Measurements from ENCODE around the gene TESK2. TPM values are rescaled to one million over a fixed set of nuclear protein-coding genes. Genes with fewer than 3 reads are reported as not detected.
A peak's percentile ranks its signal among the peaks of the same experiment; 100 is the strongest.
"Not testable (repeated sequence)": the region's sequence is repeated elsewhere in the genome, so short reads cannot be mapped to it uniquely, and the experiment has no call there.

The TESK2 gene
- total RNA-seq, 1 experiment from 2014 or later: 5.0 TPM

DNA sequence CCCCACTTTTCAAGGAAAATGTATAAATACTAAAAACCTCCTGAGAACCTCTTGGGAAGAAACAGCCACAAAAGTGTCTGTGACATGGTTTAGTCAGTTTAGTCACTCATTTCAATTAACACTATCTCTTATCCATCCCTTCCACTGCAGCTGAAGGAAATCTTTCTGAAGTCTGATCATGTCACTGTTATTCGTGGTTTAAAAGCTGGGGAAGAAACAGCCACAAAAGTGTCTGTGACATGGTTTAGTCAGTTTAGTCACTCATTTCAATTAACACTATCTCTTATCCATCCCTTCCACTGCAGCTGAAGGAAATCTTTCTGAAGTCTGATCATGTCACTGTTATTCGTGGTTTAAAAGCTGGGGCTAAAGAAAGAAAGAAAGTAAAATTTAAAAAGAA lies 32.6 kb upstream of the TESK2 start:
- RAD21 ChIA-PET (ENCODE audit: low non-redundant PET in 1 of 2, low total read pairs in 2 of 2, uncharacterized antibody in 2 of 2, unreplicated experiment in 2 of 2): interaction anchor here in 1 of 2 experiments (1.3 kb wide), 1 partner anchor 46 kb away, joined by 4 read pairs; no protein-coding TSS in a partner anchor
- DNase-seq (ENCODE audit: low read depth, low spot score); H3K9me3 ChIP-seq (ENCODE audit: control insufficient read depth in 1 of 2, insufficient read depth in 1 of 2, low read depth in 1 of 2, low read length in 2 of 2); H3K4me3 ChIP-seq (replicated peaks in 1 of 2; ENCODE audit: low read depth in 1 of 2, low read length in 2 of 2); H3K27me3 ChIP-seq (ENCODE audit: insufficient read depth, low read length); BruUV-seq (replicated peaks); ATAC-seq; H3K9me2 ChIP-seq (ENCODE audit: insufficient read depth): not testable (repeated sequence)
- Histone ChIP-seq H3K79me2 (ENCODE audit: insufficient read depth, low read length) (peaks cover 32% of the 10 kb centered on the region), H3K36me3 (ENCODE audit: control insufficient read depth in 1 of 2, insufficient read depth in 2 of 2, low read length in 2 of 2) (peaks cover 4 to 14% of the 10 kb centered on the region in 2 experiments; a peak in 2 of 4 replicates), H3K4me2 (ENCODE audit: low read length) (peak overlapping the region; percentile 90), H3K27ac (ENCODE audit: low read depth, low read length) (peak overlapping the region; percentile 89), H3K4me1 (ENCODE audit: control insufficient read depth in 1 of 2, insufficient read depth in 2 of 2, low read length in 2 of 2) (peaks cover 13 to 40% of the 10 kb centered on the region in 2 experiments; a peak in 3 of 4 replicates), H4K20me1 (ENCODE audit: insufficient read depth) (peaks cover 14% of the 10 kb centered on the region; the same call in 1 of the 2 replicates), H3K9ac (ENCODE audit: low read length) (peak overlapping the region; percentile 99), H2AFZ (ENCODE audit: low read depth, low read length, poor library complexity, severe bottlenecking) (peak overlapping the region; percentile 98)
- intact Hi-C loops (cut with micrococcal nuclease): loop anchor here (2.0 to 10.0 kb wide), 3 partner anchors 27 to 161 kb away; partner anchors contain the start of genes AKR1A1, GPBP1L1 and TMEM69
- POLR2A ChIA-PET: interaction anchor here (1.3 to 3.7 kb wide), 6 partner anchors 10 to 802 kb away, joined by 3 to 61 read pairs (median 8); partner anchors contain the start of genes AKR1A1, CCDC163 and MMACHC
- CTCF ChIA-PET: interaction anchor here (1.4 kb wide), 1 partner anchor 12 kb away, joined by 4 read pairs; no protein-coding TSS in a partner anchor

DNA sequence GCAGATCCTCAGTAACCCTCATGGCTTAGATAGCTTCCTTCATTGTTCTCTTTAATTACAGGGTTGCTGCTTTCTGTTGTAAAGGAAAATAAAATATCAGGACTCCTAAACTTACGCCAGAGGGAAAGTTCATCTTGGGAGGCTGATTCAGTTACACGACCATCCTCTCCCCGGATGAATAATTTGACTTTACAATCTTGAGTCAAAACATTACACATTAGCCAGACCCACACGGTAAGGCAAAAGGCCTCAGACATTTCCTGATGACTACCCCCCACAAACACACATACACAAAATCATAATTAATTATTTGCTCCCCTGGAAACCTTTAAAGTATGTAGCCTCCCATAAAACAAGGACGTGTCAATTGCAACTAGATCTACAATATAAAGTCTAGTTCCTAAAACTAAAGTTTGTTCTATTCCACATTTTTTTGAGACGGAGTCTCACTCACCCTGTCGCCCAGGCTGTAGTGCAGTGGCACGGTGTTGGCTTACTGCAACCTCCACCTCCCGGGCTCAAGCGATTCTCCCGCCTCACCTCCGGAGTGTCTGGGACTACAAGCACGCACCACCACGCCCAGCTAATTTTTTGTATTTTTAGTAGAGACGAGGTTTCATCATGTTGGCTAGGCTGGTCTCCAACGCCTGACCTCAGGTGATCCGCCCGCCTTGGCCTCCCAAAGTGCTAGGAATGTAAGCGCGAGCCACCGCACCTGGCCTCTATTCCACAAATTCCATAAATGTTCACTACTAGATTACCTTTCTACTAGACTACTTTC lies 31.6 kb upstream of the TESK2 start:
- Histone ChIP-seq H3K4me3 (replicated peaks in 1 of 2; ENCODE audit: low read depth in 1 of 2, low read length in 2 of 2) (peak overlapping the region; percentile 96 to 100), H2AFZ (ENCODE audit: low read depth, low read length, poor library complexity, severe bottlenecking) (peak overlapping the region; percentile 98), H3K79me2 (ENCODE audit: insufficient read depth, low read length) (peaks cover 41% of the 10 kb centered on the region), H3K9ac (ENCODE audit: low read length) (peak overlapping the region; percentile 99), H3K4me2 (ENCODE audit: low read length) (peak overlapping the region; percentile 90), H3K27me3 (ENCODE audit: insufficient read depth, low read length) (no peaks in the 10 kb centered on the region), H3K27ac (ENCODE audit: low read depth, low read length) (peak overlapping the region; percentile 89), H4K20me1 (ENCODE audit: insufficient read depth) (peaks cover 14% of the 10 kb centered on the region; the same call in 1 of the 2 replicates), H3K9me3 (ENCODE audit: control insufficient read depth in 1 of 2, insufficient read depth in 1 of 2, low read depth in 1 of 2, low read length in 2 of 2) (no peaks in the 10 kb centered on the region), H3K9me2 (ENCODE audit: insufficient read depth) (no peaks in the 10 kb centered on the region), H3K36me3 (ENCODE audit: control insufficient read depth in 1 of 2, insufficient read depth in 2 of 2, low read length in 2 of 2) (peaks cover 8 to 20% of the 10 kb centered on the region in 2 experiments; a peak in 2 of 4 replicates), H3K4me1 (ENCODE audit: control insufficient read depth in 1 of 2, insufficient read depth in 2 of 2, low read length in 2 of 2) (peaks cover 13 to 40% of the 10 kb centered on the region in 2 experiments; a peak in 3 of 4 replicates)
- ChIA-PET POLR2A (interaction anchor here (0.6 to 3.7 kb wide), 38 partner anchors 7 to 801 kb away, joined by 3 to 61 read pairs (median 4); partner anchors contain the start of genes AKR1A1, CCDC163, DYNLT4 and EIF2B3), CTCF (interaction anchor here (0.6 to 1.0 kb wide), 3 partner anchors 10 to 46 kb away, joined by 3 read pairs; partner anchors contain the start of gene AKR1A1), RAD21 (ENCODE audit: low non-redundant PET in 1 of 2, low total read pairs in 2 of 2, uncharacterized antibody in 2 of 2, unreplicated experiment in 2 of 2) (interaction anchor here in 1 of 2 experiments (1.1 to 1.3 kb wide), 2 partner anchors 21 to 47 kb away, joined by 3 to 4 read pairs; no protein-coding TSS in a partner anchor)
- DNase-seq (ENCODE audit: low read depth, low spot score): peak; percentile 44
- ATAC-seq: peak; percentile 63
- TF ChIP-seq JUND (IDR thresholded peaks at IDR 0.05) (0 out of 2 replicates have a peak, but pooled peaks have one; percentile 15), POLR2AphosphoS5 (IDR thresholded peaks at IDR 0.05; ENCODE audit: low read depth, low read length) (peak; percentile 67)
- TF ChIP-seq, protein P1, sequence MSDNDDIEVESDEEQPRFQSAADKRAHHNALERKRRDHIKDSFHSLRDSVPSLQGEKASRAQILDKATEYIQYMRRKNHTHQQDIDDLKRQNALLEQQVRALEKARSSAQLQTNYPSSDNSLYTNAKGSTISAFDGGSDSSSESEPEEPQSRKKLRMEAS (IDR thresholded peaks at IDR 0.05): no peak; the same call in none of the 2 replicates
- TF ChIP-seq, protein P2, sequence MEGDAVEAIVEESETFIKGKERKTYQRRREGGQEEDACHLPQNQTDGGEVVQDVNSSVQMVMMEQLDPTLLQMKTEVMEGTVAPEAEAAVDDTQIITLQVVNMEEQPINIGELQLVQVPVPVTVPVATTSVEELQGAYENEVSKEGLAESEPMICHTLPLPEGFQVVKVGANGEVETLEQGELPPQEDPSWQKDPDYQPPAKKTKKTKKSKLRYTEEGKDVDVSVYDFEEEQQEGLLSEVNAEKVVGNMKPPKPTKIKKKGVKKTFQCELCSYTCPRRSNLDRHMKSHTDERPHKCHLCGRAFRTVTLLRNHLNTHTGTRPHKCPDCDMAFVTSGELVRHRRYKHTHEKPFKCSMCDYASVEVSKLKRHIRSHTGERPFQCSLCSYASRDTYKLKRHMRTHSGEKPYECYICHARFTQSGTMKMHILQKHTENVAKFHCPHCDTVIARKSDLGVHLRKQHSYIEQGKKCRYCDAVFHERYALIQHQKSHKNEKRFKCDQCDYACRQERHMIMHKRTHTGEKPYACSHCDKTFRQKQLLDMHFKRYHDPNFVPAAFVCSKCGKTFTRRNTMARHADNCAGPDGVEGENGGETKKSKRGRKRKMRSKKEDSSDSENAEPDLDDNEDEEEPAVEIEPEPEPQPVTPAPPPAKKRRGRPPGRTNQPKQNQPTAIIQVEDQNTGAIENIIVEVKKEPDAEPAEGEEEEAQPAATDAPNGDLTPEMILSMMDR (IDR thresholded peaks at IDR 0.05 in 2 of 3, conservative IDR thresholded peaks at IDR 0.05 in 1 of 3; ENCODE audit: borderline replicate concordance in 1 of 3, insufficient read depth in 1 of 3, low read depth in 2 of 3, low read length in 2 of 3): 0 out of 6 replicates have a peak, but pooled peaks of 1 of the 3 experiments have one; percentile 4
- TSS peak; percentile 100 for BruUV-seq (replicated peaks)
- intact Hi-C loops (cut with micrococcal nuclease): loop anchor here (2.0 to 10.0 kb wide), 3 partner anchors 28 to 162 kb away; partner anchors contain the start of genes AKR1A1, GPBP1L1 and TMEM69
